HG03442 (cell line): ENCODE data around the gene CAMK2N1.

ENCODE experiments used
- ATAC-seq: cut with Tn5 transposase; IDR thresholded peaks from one replicate; pipeline ENCODE4 v1.9.1; 2021; ENCODE audit warnings: mild to moderate bottlenecking, moderate library complexity; ENCODE audit not compliant: unreplicated experiment

CAMK2N1 gene

DNA sequence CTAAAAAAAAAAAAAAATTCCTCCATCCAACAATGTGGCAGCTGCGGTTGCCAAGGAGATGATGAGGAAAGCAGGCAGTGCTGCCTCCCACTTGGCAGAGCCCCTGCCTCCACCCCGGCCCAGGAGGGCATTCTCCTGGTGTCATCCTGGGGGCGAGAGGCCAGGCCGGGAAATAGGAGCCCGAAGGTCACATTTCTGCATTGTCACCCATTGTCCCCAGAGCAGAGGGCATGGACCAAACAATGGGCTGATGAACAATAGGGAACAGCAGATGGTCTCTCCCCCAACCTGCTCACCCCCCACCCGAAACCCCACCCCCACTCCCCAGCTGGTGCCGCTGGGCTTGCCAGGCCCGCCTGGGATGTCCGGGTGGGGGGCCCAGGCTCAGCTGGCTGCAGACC, 37.3 kb downstream of the CAMK2N1 start:
- ATAC-seq = no peak

- no peak for ATAC-seq
Measured at GRCh38 chr1:20447794-20448193, 38.2 kb downstream of the CAMK2N1 start.

DNA sequence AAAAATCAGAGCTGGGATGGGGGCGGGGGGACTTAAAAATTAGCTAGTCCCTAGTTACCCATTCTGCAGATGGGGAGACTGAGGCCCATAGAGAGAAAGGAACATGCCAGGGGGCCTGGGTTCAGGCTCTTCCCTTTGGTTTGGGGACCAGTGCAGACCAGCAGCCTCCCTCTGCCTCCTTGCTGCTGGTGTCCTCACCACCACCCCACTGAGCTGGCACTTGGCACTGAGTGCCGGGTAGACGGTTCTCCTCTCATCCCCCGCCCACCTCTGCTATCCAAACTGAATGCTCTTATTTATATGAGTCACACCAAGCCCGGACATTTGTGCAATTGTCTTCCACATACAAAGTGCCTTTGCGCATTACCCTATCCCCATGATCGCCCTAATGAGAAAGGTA, 39.2 kb downstream of the CAMK2N1 start:
- no peak for ATAC-seq

GRCh38 chr1:20445956-20446355, 40.1 kb downstream of the CAMK2N1 start:
- ATAC-seq = no peak

GRCh38 chr1:20443703-20444586, 42.1 kb downstream of the CAMK2N1 start:
- no peak for ATAC-seq

DNA sequence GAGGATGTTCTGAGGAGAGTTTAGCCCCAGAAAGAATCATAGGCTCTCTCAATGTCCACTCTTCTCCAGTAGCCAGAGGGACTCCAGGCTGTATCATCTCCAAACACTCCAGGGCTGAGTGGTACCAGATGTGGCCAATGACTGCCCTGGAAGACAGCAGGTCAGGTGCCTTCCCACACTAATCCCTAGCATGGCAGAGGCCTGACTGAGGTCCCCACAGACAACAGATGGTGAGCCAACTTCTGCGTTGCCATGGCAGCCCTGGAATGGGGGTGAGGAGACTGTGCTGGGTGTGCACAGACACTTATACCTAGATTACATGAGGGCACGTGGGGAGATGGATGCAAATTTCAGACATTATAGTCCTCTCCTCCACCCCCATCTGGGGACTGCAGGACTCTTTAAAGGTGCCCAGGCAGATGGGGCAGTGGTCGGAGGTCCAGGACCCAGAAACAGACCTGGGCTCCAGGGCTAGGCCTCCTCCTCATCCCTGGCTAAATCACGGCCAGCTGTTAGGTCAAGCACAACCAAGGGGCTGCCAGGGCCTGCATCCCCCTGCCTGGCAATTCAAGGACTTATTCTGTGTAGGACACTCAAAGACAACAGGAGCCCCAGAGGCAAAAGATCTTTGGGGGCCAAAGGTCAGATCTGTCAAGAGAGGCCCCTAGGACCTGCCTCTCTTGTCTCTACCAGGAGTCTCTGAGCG, 42.9 kb downstream of the CAMK2N1 start:
- ATAC-seq = no peak

DNA sequence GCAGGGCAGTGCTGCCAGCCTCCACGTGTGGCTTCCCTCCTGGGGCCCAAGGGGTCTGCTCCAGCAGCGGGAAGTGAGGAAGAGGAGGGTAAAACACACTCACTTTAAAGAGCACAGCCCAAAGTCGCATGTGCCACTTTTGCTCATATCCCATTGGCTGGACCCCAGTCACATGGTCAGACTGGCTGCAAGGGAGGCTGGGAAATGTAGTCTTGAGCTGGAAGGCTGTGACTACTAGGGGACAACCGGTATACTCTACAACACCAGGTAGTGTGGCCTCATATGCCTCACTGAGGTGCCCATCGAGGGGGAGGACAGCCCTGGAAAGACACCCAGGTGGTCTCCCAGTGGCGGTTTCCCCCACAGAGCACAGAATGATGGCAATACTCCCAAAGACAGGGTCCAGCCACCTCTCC, 45.2 kb downstream of the CAMK2N1 start:
- no peak for ATAC-seq

DNA sequence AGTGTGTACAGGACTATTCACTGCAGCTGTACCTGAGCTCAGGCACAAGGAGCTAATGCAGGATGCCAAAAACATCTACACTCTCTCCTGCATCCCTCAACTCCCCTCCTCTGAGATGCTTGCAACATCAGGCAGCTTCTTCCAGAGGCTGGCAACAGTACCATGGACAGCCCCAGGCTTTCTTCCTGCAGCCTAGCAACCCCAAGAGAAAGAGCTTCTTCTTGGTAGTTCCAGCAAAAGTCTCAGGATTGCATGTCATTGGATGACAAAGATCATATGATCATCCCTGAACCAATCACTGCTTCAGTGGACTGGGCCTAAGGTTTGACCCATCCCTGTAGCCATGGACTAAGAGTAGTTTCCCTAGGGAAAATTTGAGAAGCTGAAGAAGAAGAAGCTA, 46.7 kb downstream of the CAMK2N1 start:
- no peak for ATAC-seq

GRCh38 chr1:20437640-20438039, 48.4 kb downstream of the CAMK2N1 start:
- no peak for ATAC-seq

GRCh38 chr1:20432891-20433290, 53.1 kb downstream of the CAMK2N1 start:
- ATAC-seq = no peak
